ENCODE results near the gene GAGE12D.
"Not testable (repeated sequence)": the region's sequence is repeated elsewhere in the genome, so short reads cannot be mapped to it uniquely, and the experiment has no call there.

- TF ChIP-seq CTCF (IDR thresholded peaks at IDR 0.05; ENCODE audit: low read depth, low read length); EZH2phosphoT487 (IDR thresholded peaks at IDR 0.05; ENCODE audit: low read depth): not testable (repeated sequence)
These were observed 28.6 kb downstream of the GAGE12D start, which contains the start of gene GAGE12G for GRCh38 chrX:49570100-49570499.
